ENCODE data around the gene APOH.

DNA sequence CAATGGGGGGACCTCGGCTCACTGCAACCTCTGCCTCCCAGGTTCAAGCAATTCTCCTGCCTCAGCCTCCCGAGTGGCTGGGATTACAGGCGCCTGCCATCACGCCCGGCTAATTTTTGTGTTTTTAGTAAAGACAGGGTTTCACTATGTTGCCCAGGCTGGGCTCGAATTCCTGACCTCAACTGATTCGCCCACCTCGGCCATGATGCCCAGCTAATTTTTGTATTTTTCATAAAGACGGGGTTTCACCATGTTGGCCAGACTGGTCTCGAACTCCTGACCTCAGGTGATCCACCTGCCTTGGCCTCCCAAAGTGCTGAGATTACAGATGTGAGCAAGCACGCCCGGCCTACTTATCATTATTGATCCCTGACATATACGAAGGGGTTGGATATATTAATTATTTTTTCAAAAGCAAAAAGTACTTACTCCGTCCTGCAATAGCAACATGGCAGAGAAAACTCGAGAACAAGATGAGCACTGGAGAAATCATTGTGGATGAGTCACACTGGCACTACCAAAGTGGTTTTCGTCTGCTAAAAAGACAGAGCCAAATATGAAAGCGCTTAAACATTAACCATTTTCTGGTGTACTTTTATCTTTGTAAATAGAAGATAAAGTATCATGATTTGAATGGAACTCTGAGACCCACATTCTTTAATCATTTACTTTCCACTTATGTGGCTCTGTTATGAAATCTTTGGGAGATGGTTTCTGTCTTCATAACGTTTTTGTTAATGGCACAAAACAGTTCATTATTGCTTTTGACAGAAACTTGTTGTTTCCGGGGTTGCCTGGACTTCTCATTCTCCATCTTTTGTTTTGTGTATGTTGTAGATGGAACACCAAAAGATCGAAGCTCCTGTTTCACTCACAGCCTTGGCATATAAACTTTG lies at the start of gene APOH:
- TF ChIP-seq, protein P1, sequence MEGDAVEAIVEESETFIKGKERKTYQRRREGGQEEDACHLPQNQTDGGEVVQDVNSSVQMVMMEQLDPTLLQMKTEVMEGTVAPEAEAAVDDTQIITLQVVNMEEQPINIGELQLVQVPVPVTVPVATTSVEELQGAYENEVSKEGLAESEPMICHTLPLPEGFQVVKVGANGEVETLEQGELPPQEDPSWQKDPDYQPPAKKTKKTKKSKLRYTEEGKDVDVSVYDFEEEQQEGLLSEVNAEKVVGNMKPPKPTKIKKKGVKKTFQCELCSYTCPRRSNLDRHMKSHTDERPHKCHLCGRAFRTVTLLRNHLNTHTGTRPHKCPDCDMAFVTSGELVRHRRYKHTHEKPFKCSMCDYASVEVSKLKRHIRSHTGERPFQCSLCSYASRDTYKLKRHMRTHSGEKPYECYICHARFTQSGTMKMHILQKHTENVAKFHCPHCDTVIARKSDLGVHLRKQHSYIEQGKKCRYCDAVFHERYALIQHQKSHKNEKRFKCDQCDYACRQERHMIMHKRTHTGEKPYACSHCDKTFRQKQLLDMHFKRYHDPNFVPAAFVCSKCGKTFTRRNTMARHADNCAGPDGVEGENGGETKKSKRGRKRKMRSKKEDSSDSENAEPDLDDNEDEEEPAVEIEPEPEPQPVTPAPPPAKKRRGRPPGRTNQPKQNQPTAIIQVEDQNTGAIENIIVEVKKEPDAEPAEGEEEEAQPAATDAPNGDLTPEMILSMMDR (IDR thresholded peaks at IDR 0.05), result no peak
- TF ChIP-seq POLR2A (IDR thresholded peaks at IDR 0.05), result no peak

Measured in adrenal gland (tissue), 5 donors.